Measurements from ENCODE around the gene PDLIM1. TPM values are rescaled to one million over a fixed set of nuclear protein-coding genes. Genes with fewer than 3 reads are reported as not detected.

Gene PDLIM1
- total RNA-seq: 2.8 TPM

GRCh38 chr10:95290461-95291364 lies at the start of gene PDLIM1:
PDLIM1 (minus strand) TSS chr10:95291003; CDS start chr10:95290915, 88 bp downstream.

GRCh38 chr10:95193944-95194343 lies 96.9 kb downstream of the PDLIM1 start, which contains the start of gene ACSM6:
ACSM6 (plus strand) TSS chr10:95194238; CDS start chr10:95194486, 248 bp downstream.

Other genes with a start within 250 kb of the PDLIM1 start
- gene CYP2C8, start 221.5 kb downstream of the PDLIM1 start, total RNA-seq: 3.4 TPM
- not detected for gene ACSM6, start 96.8 kb downstream of the PDLIM1 start, total RNA-seq

Data from parietal lobe (tissue), 1 donor.